Panc1 (cell line): ENCODE measurements around the gene KRCC1. TPM values are rescaled to one million over a fixed set of nuclear protein-coding genes. Genes with fewer than 3 reads are reported as not detected.
"Not testable (repeated sequence)": the region's sequence is repeated elsewhere in the genome, so short reads cannot be mapped to it uniquely, and the experiment has no call there.

ENCODE experiments used
- ATAC-seq: fragments of 200-7000 bp; cut with Tn5 transposase; 2 replicates; pipeline ENCODE4 v1.9.1; 2020; ENCODE audit warnings: mild to moderate bottlenecking, moderate library complexity
- BruUV-seq: library from RNA; stranded (reverse); fragments of 400-500 nt; replicated peaks from 2 replicates; lab custom pipeline; 2021; lab: Mats Ljungman, UMichigan
- CTCF ChIA-PET: fragments of 300-600 bp; sonication (Branson Sonifier 250); formaldehyde crosslinking; loops from one replicate; lab custom pipeline; 2022; ENCODE audit warnings: antibody characterized with exemption; lab: Charles Lee
- POLR2A ChIA-PET: fragments of 300-600 bp; sonication (Branson Sonifier 250); formaldehyde crosslinking; loops from one replicate; lab custom pipeline; 2022; ENCODE audit warnings: antibody characterized with exemption; lab: Charles Lee
- DNase-seq: peaks from one replicate; pipeline ENCODE4 v3.0.0-alpha.2; 2010; ENCODE audit warnings: low read depth, low spot score
- H3K27ac ChIP-seq: 2 replicates; pipeline ENCODE4 v1.5.1; 2011; ENCODE audit warnings: mild to moderate bottlenecking, low read length, inconsistent platforms
- H3K27me3 ChIP-seq: fragments of 200-500 bp; sonication (Bioruptor generic); 2 replicates; pipeline ENCODE4 v1.6.0; 2014; ENCODE audit warnings: low read length, inconsistent platforms; ENCODE audit not compliant: control insufficient read depth, insufficient read depth
- H3K36me3 ChIP-seq: fragments of 200-500 bp; sonication (Bioruptor generic); 2 replicates; pipeline ENCODE4 v1.5.1; 2014; ENCODE audit warnings: inconsistent platforms, mild to moderate bottlenecking, low read length, moderate library complexity; ENCODE audit not compliant: control insufficient read depth, insufficient read depth
- H3K4me1 ChIP-seq: 2 replicates; pipeline ENCODE4 v1.5.1; 2011; ENCODE audit warnings: inconsistent platforms, mild to moderate bottlenecking, low read length, moderate library complexity; ENCODE audit not compliant: control insufficient read depth, insufficient read depth
- H3K4me3 ChIP-seq, 2 experiments: 2 replicates each; pipeline ENCODE4 v1.5.1; 2011 to 2012; ENCODE audit warnings: low read depth in 2 of 2, low read length in 2 of 2, mild to moderate bottlenecking in 2 of 2, inconsistent platforms in 1 of 2, moderate library complexity in 1 of 2
- H3K9me3 ChIP-seq: fragments of 200-500 bp; sonication (Bioruptor generic); 2 replicates; pipeline ENCODE4 v1.5.1; 2014; ENCODE audit warnings: low read depth, mild to moderate bottlenecking, inconsistent platforms, low read length, moderate library complexity; ENCODE audit not compliant: control insufficient read depth, insufficient read depth
- CTCF ChIP-seq: fragments of 450-650 bp; IDR thresholded peaks from 2 replicates; pipeline ENCODE4 v1.5.1; 2017; ENCODE audit warnings: mild to moderate bottlenecking
- POLR2AphosphoS5 ChIP-seq: IDR thresholded peaks from 2 replicates; pipeline ENCODE4 v1.6.1; 2012; ENCODE audit warnings: mild to moderate bottlenecking, low read depth, low read length, moderate library complexity
- REST ChIP-seq, 2 experiments: IDR thresholded peaks; 2 replicates each; pipeline ENCODE4 v1.6.1; 2011 to 2012; ENCODE audit warnings: low read depth in 2 of 2, control low read depth in 1 of 2, low read length in 1 of 2, mild to moderate bottlenecking in 1 of 2, moderate library complexity in 1 of 2; ENCODE audit not compliant: insufficient read depth in 1 of 2
- SIN3A ChIP-seq: IDR thresholded peaks from 2 replicates; pipeline ENCODE4 v1.6.1; 2012; ENCODE audit warnings: low read depth, mild to moderate bottlenecking, low read length, moderate library complexity, borderline replicate concordance; ENCODE audit not compliant: insufficient read depth
- TCF7L2 ChIP-seq: IDR thresholded peaks from 2 replicates; pipeline ENCODE4 v1.6.1; 2011; ENCODE audit warnings: mild to moderate bottlenecking, low read depth, low read length, inconsistent platforms
- in situ Hi-C: cut with HindIII; loops from 2 replicates; pipeline ENCODE4 v1.10.0; 2016; ENCODE audit warnings: low sequenced_read_pairs, low pct_unique_long_range_greater_than_20kb
- intact Hi-C: fragments of 100-400 bp; cut with micrococcal nuclease; formaldehyde crosslinking; loops from one replicate; pipeline ENCODE4 v1.10.0; 2022; ENCODE audit not compliant: unreplicated experiment
- total RNA-seq: library from RNA; stranded (reverse); gene quantifications from one replicate; pipeline ENCODE4 v1.2.1, GENCODE V29; 2021; ENCODE audit not compliant: unreplicated experiment

KRCC1 gene
- total RNA-seq, 1 experiment from 2014 or later: 7.6 TPM

- no peaks in the 10 kb centered on the region for H3K27me3 ChIP-seq
- no peak for ATAC-seq
- BruUV-seq: no TSS peak
- DNase-seq: no peak
- in situ Hi-C loops: no loop called here
- no peak overlapping the region for H3K27ac ChIP-seq
- no peaks in the 10 kb centered on the region for H3K36me3 ChIP-seq
- TF ChIP-seq TCF7L2: no peak
- no peak for TF ChIP-seq POLR2AphosphoS5
- TF ChIP-seq REST (IDR thresholded peaks at IDR 0.05; ENCODE audit: insufficient read depth in 1 of 2, low read depth in 2 of 2, low read length in 1 of 2): no peak
- TF ChIP-seq CTCF: no peak
- TF ChIP-seq SIN3A: no peak
- 0 out of 2 replicates have a peak, but pooled peaks cover 3% of the 10 kb centered on the region for H3K4me1 ChIP-seq
- no peaks in the 10 kb centered on the region for H3K9me3 ChIP-seq
- ChIA-PET CTCF (interaction anchor here (0.6 to 1.0 kb wide), 3 partner anchors 8 to 167 kb away, joined by 3 to 6 read pairs (median 4); no protein-coding TSS in a partner anchor), POLR2A (interaction anchor here (0.7 kb wide), 1 partner anchor 10 kb away, joined by 4 read pairs; no protein-coding TSS in a partner anchor)
- H3K4me3 ChIP-seq: no peak overlapping the region
- intact Hi-C loops: no loop called here
Observed at GRCh38 chr2:88002359-88002707, 53.2 kb downstream of the KRCC1 start.

- in situ Hi-C loops, intact Hi-C loops, POLR2A ChIA-PET, H3K4me3 ChIP-seq, H3K4me1 ChIP-seq, DNase-seq, H3K27ac ChIP-seq, H3K36me3 ChIP-seq, H3K27me3 ChIP-seq, ATAC-seq, BruUV-seq, CTCF ChIA-PET, H3K9me3 ChIP-seq: not testable (repeated sequence)
Observed at GRCh38 chr2:88000474-88000873, 55.1 kb downstream of the KRCC1 start.

- no peak overlapping the region for H3K4me3 ChIP-seq
- in situ Hi-C loops: no loop called here
- H3K27me3 ChIP-seq: no peaks in the 10 kb centered on the region
- intact Hi-C loops: no loop called here
- H3K36me3 ChIP-seq: no peaks in the 10 kb centered on the region
- no peak overlapping the region for H3K27ac ChIP-seq
- ATAC-seq: no peak
- ChIA-PET CTCF (interaction anchor here (0.6 kb wide), 1 partner anchor 53 kb away, joined by 4 read pairs; no protein-coding TSS in a partner anchor), POLR2A (no interaction called here)
- TF ChIP-seq REST (IDR thresholded peaks at IDR 0.05; ENCODE audit: insufficient read depth in 1 of 2, low read depth in 2 of 2, low read length in 1 of 2) (no peak), SIN3A (no peak), POLR2AphosphoS5 (no peak), TCF7L2 (no peak), CTCF (no peak)
- no peak for DNase-seq
- H3K9me3 ChIP-seq: no peaks in the 10 kb centered on the region
- no TSS peak for BruUV-seq
- no peaks in the 10 kb centered on the region for H3K4me1 ChIP-seq
Observed at GRCh38 chr2:87996570-87996969, 59.0 kb downstream of the KRCC1 start.
